ENCODE data around the gene BNC2.

GRCh38 chr9:16901590-16901989 lies 31.1 kb upstream of the BNC2 start:
- TF ChIP-seq CTCF (IDR thresholded peaks at IDR 0.05; ENCODE audit: low read length), result no peak
- TF ChIP-seq EZH2 (IDR thresholded peaks at IDR 0.05; ENCODE audit: borderline replicate concordance, low read length), result no peak
